COLO668 (cell line): Measurements from ENCODE around the gene MXI1.
"Not testable (repeated sequence)": the region's sequence is repeated elsewhere in the genome, so short reads cannot be mapped to it uniquely, and the experiment has no call there.

ENCODE experiments used
- DNase-seq: peaks from one replicate; lab custom pipeline; 2025; ENCODE audit not compliant: unreplicated experiment; lab: John Stamatoyannopoulos, UW

MXI1 gene

DNA sequence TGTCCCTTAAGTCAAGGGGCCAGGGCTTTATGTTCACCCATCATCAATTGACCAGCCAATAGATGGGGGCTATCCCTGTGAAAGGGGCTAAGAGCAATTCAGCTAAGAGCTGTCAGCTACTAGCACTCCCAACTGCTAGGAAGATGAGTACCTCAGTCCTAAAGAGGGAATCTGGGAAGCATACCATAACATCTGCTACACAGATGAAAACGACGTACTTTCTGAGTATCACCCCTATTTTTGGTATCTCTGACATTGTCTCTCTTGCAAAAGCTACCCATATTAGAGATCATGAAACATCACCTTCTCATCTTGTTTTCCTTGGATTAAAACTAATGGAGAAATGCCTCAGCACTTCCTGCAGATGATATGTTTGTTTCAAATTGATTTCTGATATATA, 104.8 kb downstream of the MXI1 start:
- DNase-seq: no peak

DNA sequence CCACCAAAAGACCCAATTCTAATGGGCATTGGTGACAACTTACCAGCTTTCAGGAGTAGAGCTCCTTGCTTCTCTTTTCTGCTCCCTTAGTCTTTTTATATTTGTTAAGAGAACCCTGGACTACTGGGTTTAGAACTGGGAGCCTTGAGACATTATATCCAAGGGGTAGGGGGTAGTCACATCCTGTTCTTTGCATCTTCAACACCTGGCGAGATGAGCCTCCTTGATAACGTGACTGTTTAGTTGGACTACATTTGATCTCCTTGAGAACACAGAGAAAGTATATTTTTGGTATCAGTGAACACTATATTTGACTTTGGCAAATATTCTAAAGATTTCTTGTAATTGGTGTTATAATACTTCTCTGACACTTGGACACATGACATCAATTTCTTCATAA, 106.3 kb downstream of the MXI1 start:
- DNase-seq: no peak

GRCh38 chr10:110317866-110318850, 110.8 kb downstream of the MXI1 start:
- no peak for DNase-seq

GRCh38 chr10:110321869-110322620, 114.6 kb downstream of the MXI1 start:
- DNase-seq: no peak

DNA sequence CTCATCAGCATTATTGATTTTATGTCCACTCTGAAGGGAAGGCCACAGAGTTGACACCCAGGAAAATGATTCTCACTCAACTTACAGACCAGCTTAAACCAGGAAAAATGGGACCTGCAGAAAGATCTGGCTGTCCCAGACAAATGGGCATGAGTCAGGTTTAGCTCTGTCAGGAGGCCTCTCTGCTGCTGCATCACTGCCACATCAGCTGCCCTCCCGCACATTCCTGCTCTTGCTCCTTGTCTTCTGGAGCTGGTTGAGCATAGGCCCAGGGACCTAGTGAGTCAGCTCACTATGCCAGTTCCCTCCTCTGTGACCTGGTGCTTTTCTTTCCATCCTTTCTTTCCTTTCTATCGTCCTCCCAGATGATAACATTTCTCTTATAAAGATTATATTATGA, 116.1 kb downstream of the MXI1 start:
- no peak for DNase-seq

DNA sequence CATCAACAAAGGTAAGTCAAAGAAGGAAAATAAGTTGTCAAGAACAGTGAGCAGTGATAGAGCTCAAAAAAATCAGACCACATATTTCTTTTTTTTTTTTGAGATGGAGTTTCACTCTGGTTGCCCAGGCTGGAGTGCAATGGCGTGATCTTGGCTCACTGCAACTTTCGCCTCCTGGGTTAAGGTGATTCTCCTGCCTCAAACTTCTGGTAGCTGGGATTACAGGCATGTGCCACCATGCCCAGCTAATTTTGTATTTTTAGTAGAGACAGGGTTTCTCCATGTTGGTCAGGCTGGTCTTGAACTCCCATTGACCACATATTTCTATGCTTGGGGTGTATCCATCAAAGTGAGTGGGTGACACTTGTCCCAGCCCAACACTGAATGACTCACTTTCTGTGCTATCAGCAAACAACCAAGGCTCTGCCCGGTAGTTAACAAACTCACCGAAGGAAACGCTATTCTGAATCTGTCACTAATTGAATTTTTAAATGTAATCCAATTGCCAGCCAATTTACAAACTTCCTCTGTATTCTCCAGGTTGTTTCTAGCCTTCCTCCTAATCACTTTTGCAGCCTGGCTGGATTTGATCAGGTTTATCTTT, 116.9 kb downstream of the MXI1 start:
- no peak for DNase-seq

- DNase-seq: no peak
These were observed 117.4 kb downstream of the MXI1 start for GRCh38 chr10:110324805-110325280.

DNA sequence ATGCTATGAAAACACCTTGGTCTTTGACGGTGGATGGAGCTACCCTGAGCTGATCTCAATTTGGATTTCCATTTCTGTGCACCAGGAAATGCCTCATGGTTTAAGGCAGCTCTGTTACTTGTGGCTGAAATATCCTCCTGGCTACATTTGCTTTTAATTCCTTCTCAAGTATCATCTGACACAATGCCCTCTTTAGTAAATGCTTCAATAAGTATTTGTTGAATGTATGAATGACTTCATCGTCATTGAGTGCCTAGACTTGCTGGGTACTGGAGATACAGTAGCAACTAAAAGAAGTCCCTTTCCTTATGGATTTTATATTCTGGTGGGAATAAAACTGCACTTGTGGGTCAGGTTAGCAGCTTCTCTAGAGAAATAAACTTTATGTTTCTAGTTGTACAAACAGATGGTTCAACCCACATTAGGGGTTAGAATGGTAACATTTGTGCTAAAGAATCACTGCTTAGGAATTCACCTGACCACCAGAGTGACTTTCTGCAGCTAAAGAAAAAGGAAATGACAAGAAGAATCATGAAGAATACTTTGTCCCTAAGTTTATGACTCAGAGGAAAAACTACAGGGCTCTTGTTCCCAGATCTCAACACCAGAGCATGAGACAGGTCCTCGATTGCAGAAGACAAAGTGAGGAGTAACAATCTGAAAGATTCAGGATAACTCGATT, 119.1 kb downstream of the MXI1 start:
- DNase-seq: no peak

GRCh38 chr10:110327262-110327914, 120.0 kb downstream of the MXI1 start:
- no peak for DNase-seq

DNA sequence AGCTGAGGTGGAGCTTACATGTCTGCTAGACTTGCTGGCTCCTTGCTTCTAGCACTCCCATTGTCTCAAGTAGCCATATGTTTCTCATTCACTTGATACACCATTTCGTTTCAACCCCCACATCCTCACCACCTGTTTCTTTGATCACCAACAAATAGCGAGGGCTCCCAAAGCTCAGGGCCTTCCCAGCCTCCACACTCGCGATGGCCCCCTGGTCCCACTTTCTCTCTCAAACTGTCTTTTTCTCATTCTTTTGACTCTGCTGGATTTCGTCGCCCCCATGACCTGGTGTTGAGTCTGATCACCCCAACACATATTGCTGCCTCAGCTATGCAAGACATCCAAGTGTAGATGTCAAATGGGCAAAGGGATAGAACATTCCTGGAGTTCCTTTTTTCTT, 123.3 kb downstream of the MXI1 start:
- no peak for DNase-seq

DNA sequence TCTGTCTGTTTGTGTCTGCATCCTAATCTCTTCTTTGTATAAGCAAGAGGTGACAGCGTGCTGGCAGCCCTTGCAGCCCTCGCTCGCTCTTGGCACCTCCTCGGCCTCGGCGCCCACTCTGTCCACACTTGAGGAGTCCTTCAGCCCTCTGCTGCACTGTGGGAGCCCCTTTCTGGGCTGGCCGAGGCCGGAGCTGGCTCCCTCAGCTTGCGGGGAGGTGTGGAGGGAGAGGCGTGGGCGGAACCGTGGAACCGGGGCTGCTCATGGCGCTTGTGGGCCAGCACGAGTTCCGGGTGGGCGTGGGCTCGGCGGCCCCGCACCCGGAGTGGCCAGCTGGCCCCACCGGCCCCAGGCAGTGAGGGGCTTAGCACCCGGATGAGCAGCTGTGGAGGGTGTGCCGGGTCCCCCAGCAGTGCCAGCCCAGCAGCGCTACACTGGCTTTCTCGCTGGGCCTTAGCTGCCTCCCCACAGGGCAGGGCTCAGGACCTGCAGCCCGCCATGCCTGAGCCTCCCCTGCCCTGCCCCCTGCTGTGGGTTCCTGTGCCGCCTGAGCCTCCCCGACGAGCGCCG, 123.9 kb downstream of the MXI1 start:
- not testable (repeated sequence) for DNase-seq

- no peak for DNase-seq
These were observed 126.8 kb downstream of the MXI1 start for GRCh38 chr10:110334061-110334656.

DNA sequence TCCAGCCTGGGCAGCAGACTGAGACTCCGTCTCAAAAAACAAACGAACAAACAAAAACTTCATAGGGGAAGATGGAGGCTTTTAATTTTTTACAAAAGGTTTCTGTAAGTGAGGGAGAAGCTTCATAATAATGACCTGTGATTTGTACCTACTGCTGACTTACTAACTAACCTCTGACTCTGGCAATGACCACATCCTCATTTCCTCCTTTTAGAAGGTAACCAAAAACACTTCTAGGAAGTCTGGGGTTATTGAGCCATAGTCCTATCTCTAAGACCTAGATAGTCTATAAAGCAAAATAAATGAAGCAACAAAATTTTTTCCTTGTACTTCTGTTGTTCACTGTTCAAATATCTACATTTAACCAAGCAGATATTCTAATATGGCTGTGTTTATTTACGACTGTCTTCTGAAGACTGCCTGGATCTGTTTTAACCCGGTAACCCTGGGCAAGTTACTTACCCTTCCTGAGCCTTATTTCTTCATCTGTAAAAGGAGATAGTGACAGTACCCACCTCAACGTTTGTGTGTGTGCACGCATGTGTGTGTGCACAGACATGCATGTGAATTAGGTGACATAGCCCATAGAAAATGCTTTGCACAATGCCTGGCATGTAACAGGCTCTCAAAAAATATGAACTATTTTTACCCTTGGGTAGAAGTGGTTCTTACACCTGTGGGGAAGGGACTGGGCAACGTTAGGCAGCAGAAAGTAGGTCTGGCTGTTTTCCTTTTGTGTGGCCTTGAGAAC, 128.1 kb downstream of the MXI1 start:
- no peak for DNase-seq

- no peak for DNase-seq
These were observed 128.8 kb downstream of the MXI1 start for GRCh38 chr10:110336111-110336721.
